Keratinocyte (primary cell): Measurements from ENCODE around the gene CNNM3.

Experiments used
- EZH2 ChIP-seq: IDR thresholded peaks from one replicate; pipeline ENCODE4 v1.6.1; 2012; ENCODE audit warnings: inconsistent platforms, mild to moderate bottlenecking, low read length, moderate library complexity
- TF ChIP-seq, protein P1 (sequence below), 3 experiments: IDR thresholded peaks in 1 of 3; conservative IDR thresholded peaks in 1 of 3; optimal IDR thresholded peaks in 1 of 3; 2 replicates in 2 of 3; 3 replicates in 1 of 3; pipeline versions ENCODE3 to v1.5.1; 2011; ENCODE audit warnings: low read length in 3 of 3, mild to moderate bottlenecking in 3 of 3, moderate library complexity in 2 of 3, control low read depth in 1 of 3, inconsistent platforms in 1 of 3; ENCODE audit not compliant: insufficient read depth in 2 of 3; ENCODE audit errors: extremely low read depth in 1 of 3

DNA sequence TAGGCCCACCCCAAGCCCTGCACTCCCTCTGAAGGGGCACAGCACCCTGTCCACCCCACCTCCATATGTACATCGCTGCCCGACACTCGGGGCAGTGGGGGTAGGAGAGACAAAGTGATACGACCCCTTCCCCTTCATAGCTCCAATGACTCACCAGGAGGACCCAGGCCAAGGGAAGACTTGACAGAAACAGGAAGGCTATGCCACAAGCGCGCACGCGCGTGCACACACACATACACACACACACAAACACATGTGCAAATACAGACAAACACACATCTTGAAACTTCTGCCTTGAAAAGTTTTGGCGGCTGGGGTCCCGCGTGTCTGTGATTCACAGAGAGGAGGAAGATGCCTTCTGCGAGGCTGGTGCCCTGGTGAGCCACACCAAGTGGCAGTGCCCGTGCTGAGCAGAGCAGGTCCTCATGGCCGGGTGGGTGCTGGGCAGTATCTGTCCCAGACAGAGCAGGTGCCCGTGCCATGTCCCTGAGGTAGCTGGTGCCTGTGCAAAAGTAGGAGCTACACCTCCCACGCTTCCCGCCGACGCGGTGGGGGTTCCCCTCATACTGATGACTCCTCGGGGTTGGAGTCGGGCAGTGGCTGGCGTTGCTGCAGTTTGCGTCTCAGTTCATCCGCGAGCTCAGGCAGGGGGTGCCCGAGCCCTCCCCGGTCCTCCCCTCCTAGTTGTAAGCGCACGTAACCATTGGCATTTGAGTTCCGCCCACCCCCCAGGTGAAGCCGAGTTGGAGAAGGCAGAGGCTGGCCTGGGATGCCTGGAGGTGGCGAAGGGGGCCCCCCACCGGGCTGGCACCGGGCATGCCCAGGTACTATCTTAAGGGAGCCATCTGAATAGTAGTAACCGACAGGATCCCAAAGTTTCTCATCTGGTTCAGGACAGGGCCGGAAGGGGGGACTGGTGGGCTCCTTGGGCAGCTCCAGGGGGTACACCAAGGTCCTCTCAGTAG lies 44.3 kb downstream of the CNNM3 start:
- TF ChIP-seq, protein P1, sequence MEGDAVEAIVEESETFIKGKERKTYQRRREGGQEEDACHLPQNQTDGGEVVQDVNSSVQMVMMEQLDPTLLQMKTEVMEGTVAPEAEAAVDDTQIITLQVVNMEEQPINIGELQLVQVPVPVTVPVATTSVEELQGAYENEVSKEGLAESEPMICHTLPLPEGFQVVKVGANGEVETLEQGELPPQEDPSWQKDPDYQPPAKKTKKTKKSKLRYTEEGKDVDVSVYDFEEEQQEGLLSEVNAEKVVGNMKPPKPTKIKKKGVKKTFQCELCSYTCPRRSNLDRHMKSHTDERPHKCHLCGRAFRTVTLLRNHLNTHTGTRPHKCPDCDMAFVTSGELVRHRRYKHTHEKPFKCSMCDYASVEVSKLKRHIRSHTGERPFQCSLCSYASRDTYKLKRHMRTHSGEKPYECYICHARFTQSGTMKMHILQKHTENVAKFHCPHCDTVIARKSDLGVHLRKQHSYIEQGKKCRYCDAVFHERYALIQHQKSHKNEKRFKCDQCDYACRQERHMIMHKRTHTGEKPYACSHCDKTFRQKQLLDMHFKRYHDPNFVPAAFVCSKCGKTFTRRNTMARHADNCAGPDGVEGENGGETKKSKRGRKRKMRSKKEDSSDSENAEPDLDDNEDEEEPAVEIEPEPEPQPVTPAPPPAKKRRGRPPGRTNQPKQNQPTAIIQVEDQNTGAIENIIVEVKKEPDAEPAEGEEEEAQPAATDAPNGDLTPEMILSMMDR (optimal IDR thresholded peaks at IDR 0.05 in 1 of 3, IDR thresholded peaks at IDR 0.05 in 1 of 3, conservative IDR thresholded peaks at IDR 0.05 in 1 of 3; ENCODE audit: extremely low read depth in 1 of 3, insufficient read depth in 2 of 3, low read length in 3 of 3): no peak
- TF ChIP-seq EZH2: no peak
